HEK293 (cell line): ENCODE measurements around the gene ACAD11.
A peak's percentile ranks its signal among the peaks of the same experiment; 100 is the strongest.

ENCODE experiments used
- CTCF ChIA-PET: fragments of 350-600 bp; formaldehyde crosslinking; extraction: SDS; loops from one replicate; lab custom pipeline; 2021; ENCODE audit warnings: antibody characterized with exemption; lab: Yijun Ruan, JAX
- POLR2A ChIA-PET: fragments of 300-600 bp; formaldehyde crosslinking; extraction: SDS; loops from one replicate; lab custom pipeline; 2020; ENCODE audit warnings: antibody characterized with exemption, inconsistent platforms; lab: Yijun Ruan, JAX
- H3K27ac ChIP-seq: fragments of 200-500 bp; sonication (Bioruptor generic); 2 replicates; pipeline ENCODE4 v1.5.1; 2014; ENCODE audit warnings: low read depth, low read length, control low read depth, inconsistent platforms; ENCODE audit errors: extremely low read depth
- H3K36me3 ChIP-seq, 2 experiments: fragments of 200-500 bp in 1 of 2; sonication (Bioruptor generic) in 1 of 2; 1 replicate in 1 of 2; 2 replicates in 1 of 2; pipeline ENCODE4 v1.5.1; 2014 to 2017; ENCODE audit warnings: inconsistent platforms in 2 of 2, low read length in 2 of 2; ENCODE audit not compliant: control insufficient read depth in 2 of 2, insufficient read depth in 1 of 2
- H3K4me1 ChIP-seq: fragments of 200-500 bp; sonication (Bioruptor generic); 2 replicates; pipeline ENCODE4 v1.5.1; 2014; ENCODE audit warnings: mild to moderate bottlenecking, low read length, inconsistent platforms; ENCODE audit not compliant: control insufficient read depth, insufficient read depth
- H3K4me3 ChIP-seq: 2 replicates; pipeline ENCODE4 v1.5.1; 2011; ENCODE audit warnings: low read depth, mild to moderate bottlenecking, control low read depth, low read length, moderate library complexity
- H3K9me3 ChIP-seq: fragments of 200-500 bp; sonication (Bioruptor generic); 2 replicates; pipeline ENCODE4 v1.5.1; 2014; ENCODE audit warnings: low read depth, low read length, inconsistent platforms; ENCODE audit not compliant: control insufficient read depth, insufficient read depth
- KLF7 ChIP-seq: fragments of 450-650 bp; formaldehyde crosslinking; IDR thresholded peaks from 2 replicates; pipeline ENCODE4 v1.5.1; 2016; ENCODE audit warnings: missing biosample characterization, missing genetic modification characterization, borderline replicate concordance
- WT1 ChIP-seq: fragments of 450-650 bp; formaldehyde crosslinking; IDR thresholded peaks from 2 replicates; pipeline ENCODE4 v1.5.1; 2016; ENCODE audit warnings: missing biosample characterization, missing genetic modification characterization
- ZBTB17 ChIP-seq: fragments of 450-650 bp; formaldehyde crosslinking; IDR thresholded peaks from 2 replicates; pipeline ENCODE4 v1.5.1; 2016; ENCODE audit warnings: missing biosample characterization, missing genetic modification characterization
- ZFP3 ChIP-seq: fragments of 450-650 bp; formaldehyde crosslinking; IDR thresholded peaks from 2 replicates; pipeline ENCODE4 v1.5.1; 2016; ENCODE audit warnings: low read depth, missing biosample characterization, missing genetic modification characterization
- ZNF148 ChIP-seq: fragments of 450-650 bp; formaldehyde crosslinking; IDR thresholded peaks from 2 replicates; pipeline ENCODE4 v1.5.0; 2017; ENCODE audit warnings: missing biosample characterization, missing genetic modification characterization, borderline replicate concordance
- ZNF335 ChIP-seq: fragments of 450-650 bp; formaldehyde crosslinking; conservative IDR thresholded peaks from 2 replicates; pipeline ENCODE4 v1.5.1; 2016; ENCODE audit warnings: missing biosample characterization, missing genetic modification characterization
- ZNF341 ChIP-seq: fragments of 450-650 bp; formaldehyde crosslinking; IDR thresholded peaks from 2 replicates; pipeline ENCODE4; 2016; ENCODE audit warnings: low read depth, missing biosample characterization, missing genetic modification characterization
- ZNF354C ChIP-seq: fragments of 450-650 bp; formaldehyde crosslinking; IDR thresholded peaks from 2 replicates; pipeline ENCODE4 v1.5.1; 2016; ENCODE audit warnings: missing biosample characterization, missing genetic modification characterization, low read depth, borderline replicate concordance
- ZNF362 ChIP-seq: fragments of 450-650 bp; formaldehyde crosslinking; IDR thresholded peaks from 2 replicates; pipeline ENCODE4 v1.5.1; 2016; ENCODE audit warnings: missing biosample characterization, missing genetic modification characterization
- ZNF416 ChIP-seq: fragments of 450-650 bp; formaldehyde crosslinking; IDR thresholded peaks from 2 replicates; pipeline ENCODE4 v1.5.1; 2016; ENCODE audit warnings: missing biosample characterization, missing genetic modification characterization
- ZNF488 ChIP-seq: fragments of 450-650 bp; formaldehyde crosslinking; IDR thresholded peaks from 2 replicates; pipeline ENCODE4 v1.5.1; 2016; ENCODE audit warnings: missing biosample characterization, missing genetic modification characterization
- ZNF529 ChIP-seq: fragments of 450-650 bp; formaldehyde crosslinking; IDR thresholded peaks from 2 replicates; pipeline ENCODE4 v1.5.1; 2017; ENCODE audit warnings: missing genetic modification characterization, missing biosample characterization; ENCODE audit not compliant: insufficient replicate concordance
- ZNF544 ChIP-seq: fragments of 450-650 bp; formaldehyde crosslinking; IDR thresholded peaks from 2 replicates; pipeline ENCODE4 v1.5.0; 2017; ENCODE audit warnings: missing biosample characterization, missing genetic modification characterization
- ZNF629 ChIP-seq: fragments of 450-650 bp; formaldehyde crosslinking; IDR thresholded peaks from 2 replicates; pipeline ENCODE4 v1.5.1; 2017; ENCODE audit warnings: missing biosample characterization, missing genetic modification characterization
- ZSCAN16 ChIP-seq: fragments of 450-650 bp; formaldehyde crosslinking; IDR thresholded peaks from 2 replicates; pipeline ENCODE4 v1.5.1; 2016; ENCODE audit warnings: missing biosample characterization, missing genetic modification characterization
- ZSCAN30 ChIP-seq: fragments of 450-650 bp; IDR thresholded peaks from 2 replicates; pipeline ENCODE4 v1.5.1; 2018; ENCODE audit warnings: missing biosample characterization, mild to moderate bottlenecking, missing genetic modification characterization, moderate library complexity
- TF ChIP-seq, protein P1 (sequence below): fragments of 450-650 bp; formaldehyde crosslinking; IDR thresholded peaks from 2 replicates; pipeline ENCODE4 v1.5.1; 2016; ENCODE audit warnings: missing biosample characterization, missing genetic modification characterization
- TF ChIP-seq, protein P2 (sequence below): fragments of 450-650 bp; formaldehyde crosslinking; IDR thresholded peaks from 2 replicates; pipeline ENCODE4 v1.5.1; 2016; ENCODE audit warnings: missing biosample characterization, missing genetic modification characterization

Gene ACAD11

GRCh38 chr3:132659000-132659364 is 627 bp downstream of the ACAD11 start:
- H3K4me1 ChIP-seq, result no peaks in the 10 kb centered on the region
- ChIA-PET CTCF (interaction anchor here (0.7 to 2.3 kb wide), 2 partner anchors 123 to 1139 kb away, joined by 4 to 7 read pairs; no protein-coding TSS in a partner anchor), POLR2A (interaction anchor here (0.6 to 1.0 kb wide), 2 partner anchors 13 to 242 kb away, joined by 3 read pairs; partner anchors contain the start of gene DNAJC13)
- peak overlapping the region; percentile 98 for H3K4me3 ChIP-seq
- H3K36me3 ChIP-seq, result no peaks in the 10 kb centered on the region
- peak overlapping the region; percentile 77; the same call in 1 of the 2 replicates for H3K27ac ChIP-seq
- H3K9me3 ChIP-seq, result no peaks in the 10 kb centered on the region
- TF ChIP-seq ZNF341 (tag by site-specific recombination) (peak; percentile 26; the same call in 1 of the 2 replicates), ZBTB17 (no peak), ZNF544 (tag by site-specific recombination) (no peak), ZNF529 (tag by site-specific recombination) (no peak), ZNF148 (tag by site-specific recombination) (no peak), ZSCAN16 (no peak), ZNF629 (tag by site-specific recombination) (0 out of 2 replicates have a peak, but pooled peaks have one; percentile 11), ZFP3 (tag by site-specific recombination) (no peak), ZNF335 (tag by site-specific recombination) (peak; percentile 26), ZNF416 (tag by site-specific recombination) (no peak), ZNF488 (no peak), KLF7 (tag by site-specific recombination) (no peak), WT1 (tag by site-specific recombination) (no peak), ZSCAN30 (tag by site-specific recombination) (no peak)
- TF ChIP-seq, protein P1, sequence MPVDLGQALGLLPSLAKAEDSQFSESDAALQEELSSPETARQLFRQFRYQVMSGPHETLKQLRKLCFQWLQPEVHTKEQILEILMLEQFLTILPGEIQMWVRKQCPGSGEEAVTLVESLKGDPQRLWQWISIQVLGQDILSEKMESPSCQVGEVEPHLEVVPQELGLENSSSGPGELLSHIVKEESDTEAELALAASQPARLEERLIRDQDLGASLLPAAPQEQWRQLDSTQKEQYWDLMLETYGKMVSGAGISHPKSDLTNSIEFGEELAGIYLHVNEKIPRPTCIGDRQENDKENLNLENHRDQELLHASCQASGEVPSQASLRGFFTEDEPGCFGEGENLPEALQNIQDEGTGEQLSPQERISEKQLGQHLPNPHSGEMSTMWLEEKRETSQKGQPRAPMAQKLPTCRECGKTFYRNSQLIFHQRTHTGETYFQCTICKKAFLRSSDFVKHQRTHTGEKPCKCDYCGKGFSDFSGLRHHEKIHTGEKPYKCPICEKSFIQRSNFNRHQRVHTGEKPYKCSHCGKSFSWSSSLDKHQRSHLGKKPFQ (tag by site-specific recombination), result no peak

GRCh38 chr3:132657869-132658747 is 1.5 kb downstream of the ACAD11 start:
- Histone ChIP-seq H3K36me3 (no peaks in the 10 kb centered on the region), H3K4me3 (peak overlapping the region; percentile 98), H3K4me1 (no peaks in the 10 kb centered on the region), H3K27ac (no peak overlapping the region), H3K9me3 (no peaks in the 10 kb centered on the region)
- no peak for TF ChIP-seq ZNF354C (tag by site-specific recombination)
- no peak for TF ChIP-seq ZNF362 (tag by site-specific recombination)
- TF ChIP-seq, protein P2, sequence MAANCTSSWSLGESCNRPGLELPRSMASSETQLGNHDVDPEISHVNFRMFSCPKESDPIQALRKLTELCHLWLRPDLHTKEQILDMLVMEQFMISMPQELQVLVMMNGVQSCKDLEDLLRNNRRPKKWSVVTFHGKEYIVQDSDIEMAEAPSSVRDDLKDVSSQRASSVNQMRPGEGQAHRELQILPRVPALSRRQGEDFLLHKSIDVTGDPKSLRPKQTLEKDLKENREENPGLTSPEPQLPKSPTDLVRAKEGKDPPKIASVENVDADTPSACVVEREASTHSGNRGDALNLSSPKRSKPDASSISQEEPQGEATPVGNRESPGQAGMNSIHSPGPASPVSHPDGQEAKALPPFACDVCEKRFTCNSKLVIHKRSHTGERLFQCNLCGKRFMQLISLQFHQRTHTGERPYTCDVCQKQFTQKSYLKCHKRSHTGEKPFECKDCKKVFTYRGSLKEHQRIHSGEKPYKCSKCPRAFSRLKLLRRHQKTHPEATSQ, result no peak
- ChIA-PET POLR2A (no interaction called here), CTCF (interaction anchor here (0.8 to 2.3 kb wide), 2 partner anchors 122 to 632 kb away, joined by 3 to 7 read pairs; no protein-coding TSS in a partner anchor)
